SK-N-SH treated with all-trans-retinoic acid at 6 μM for 48 hours (cell line): ENCODE results near the gene FGF14.

ENCODE experiments used
- BACH2 ChIP-seq: fragments of 250-450 bp; sonication (Bioruptor Pico); IDR thresholded peaks from 2 replicates; pipeline ENCODE4 v1.9.0; 2021; ENCODE audit warnings: mild to moderate bottlenecking, borderline replicate concordance
- CSDC2 ChIP-seq: fragments of 250-450 bp; sonication (Bioruptor Pico); IDR thresholded peaks from 2 replicates; pipeline ENCODE4 v1.5.0; 2020; ENCODE audit warnings: mild to moderate bottlenecking, moderate library complexity
- ESRRG ChIP-seq: fragments of 250-450 bp; sonication (Bioruptor Pico); IDR thresholded peaks from 2 replicates; pipeline ENCODE4 v1.6.1; 2021; ENCODE audit warnings: mild to moderate bottlenecking
- PPARA ChIP-seq: fragments of 250-450 bp; sonication (Bioruptor Pico); IDR thresholded peaks from 2 replicates; pipeline ENCODE4 v1.5.0; 2020; ENCODE audit warnings: mild to moderate bottlenecking, borderline replicate concordance
- RARB ChIP-seq: fragments of 250-450 bp; sonication (Bioruptor Pico); IDR thresholded peaks from 2 replicates; pipeline ENCODE4 v1.8.0; 2021; ENCODE audit warnings: mild to moderate bottlenecking, moderate library complexity
- TCF4 ChIP-seq: fragments of 250-450 bp; sonication (Bioruptor Pico); IDR thresholded peaks from 2 replicates; pipeline ENCODE4 v1.8.0; 2021; ENCODE audit warnings: mild to moderate bottlenecking, moderate library complexity, borderline replicate concordance
- TOX ChIP-seq: fragments of 250-450 bp; sonication (Bioruptor Pico); IDR thresholded peaks from 2 replicates; pipeline ENCODE4 v1.8.0; 2021; ENCODE audit warnings: mild to moderate bottlenecking, moderate library complexity, borderline replicate concordance
- ZNF565 ChIP-seq: fragments of 450-650 bp; formaldehyde crosslinking; conservative IDR thresholded peaks from 2 replicates; pipeline ENCODE4 v1.5.0; 2020; ENCODE audit warnings: low read depth, mild to moderate bottlenecking, moderate library complexity
- TF ChIP-seq, protein P1 (sequence below): fragments of 250-450 bp; sonication (Bioruptor Pico); IDR thresholded peaks from 2 replicates; pipeline ENCODE4 v1.8.0; 2020; ENCODE audit warnings: mild to moderate bottlenecking, moderate library complexity, borderline replicate concordance
- TF ChIP-seq, protein P2 (sequence below): fragments of 250-450 bp; sonication (Bioruptor Pico); IDR thresholded peaks from 2 replicates; pipeline ENCODE4 v1.8.0; 2021; ENCODE audit warnings: low read depth, mild to moderate bottlenecking, moderate library complexity, borderline replicate concordance

DNA sequence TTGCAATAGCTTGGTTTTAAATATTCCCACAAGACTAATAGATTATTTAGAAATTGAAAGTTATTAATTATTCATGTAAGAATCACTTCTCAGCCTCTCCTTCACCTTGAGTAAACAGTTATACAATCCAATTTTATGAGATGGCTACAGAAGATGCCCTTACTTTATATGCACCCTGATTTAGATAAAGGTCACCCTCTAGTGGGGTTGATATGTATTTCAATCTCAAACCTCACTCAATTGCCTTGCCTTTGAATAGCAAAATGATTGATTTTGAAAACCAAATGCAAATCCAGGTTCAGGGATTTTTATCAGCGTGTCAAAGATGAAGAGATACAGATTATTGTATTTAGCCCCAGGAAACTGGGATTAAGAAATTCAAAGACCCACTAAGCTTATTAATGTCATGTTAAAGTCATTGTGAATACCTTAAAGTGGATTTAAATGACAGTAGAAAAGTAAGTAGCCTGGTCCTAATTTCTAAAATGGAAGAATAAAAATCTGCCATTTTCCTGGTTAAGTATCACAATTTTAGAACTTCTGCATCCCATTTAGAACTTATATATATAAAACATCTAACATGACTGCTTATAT lies 644.3 kb downstream of the FGF14 start:
- TF ChIP-seq, protein P1, sequence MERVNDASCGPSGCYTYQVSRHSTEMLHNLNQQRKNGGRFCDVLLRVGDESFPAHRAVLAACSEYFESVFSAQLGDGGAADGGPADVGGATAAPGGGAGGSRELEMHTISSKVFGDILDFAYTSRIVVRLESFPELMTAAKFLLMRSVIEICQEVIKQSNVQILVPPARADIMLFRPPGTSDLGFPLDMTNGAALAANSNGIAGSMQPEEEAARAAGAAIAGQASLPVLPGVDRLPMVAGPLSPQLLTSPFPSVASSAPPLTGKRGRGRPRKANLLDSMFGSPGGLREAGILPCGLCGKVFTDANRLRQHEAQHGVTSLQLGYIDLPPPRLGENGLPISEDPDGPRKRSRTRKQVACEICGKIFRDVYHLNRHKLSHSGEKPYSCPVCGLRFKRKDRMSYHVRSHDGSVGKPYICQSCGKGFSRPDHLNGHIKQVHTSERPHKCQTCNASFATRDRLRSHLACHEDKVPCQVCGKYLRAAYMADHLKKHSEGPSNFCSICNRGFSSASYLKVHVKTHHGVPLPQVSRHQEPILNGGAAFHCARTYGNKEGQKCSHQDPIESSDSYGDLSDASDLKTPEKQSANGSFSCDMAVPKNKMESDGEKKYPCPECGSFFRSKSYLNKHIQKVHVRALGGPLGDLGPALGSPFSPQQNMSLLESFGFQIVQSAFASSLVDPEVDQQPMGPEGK = no peak
- no peak for TF ChIP-seq BACH2
- TF ChIP-seq, protein P2, sequence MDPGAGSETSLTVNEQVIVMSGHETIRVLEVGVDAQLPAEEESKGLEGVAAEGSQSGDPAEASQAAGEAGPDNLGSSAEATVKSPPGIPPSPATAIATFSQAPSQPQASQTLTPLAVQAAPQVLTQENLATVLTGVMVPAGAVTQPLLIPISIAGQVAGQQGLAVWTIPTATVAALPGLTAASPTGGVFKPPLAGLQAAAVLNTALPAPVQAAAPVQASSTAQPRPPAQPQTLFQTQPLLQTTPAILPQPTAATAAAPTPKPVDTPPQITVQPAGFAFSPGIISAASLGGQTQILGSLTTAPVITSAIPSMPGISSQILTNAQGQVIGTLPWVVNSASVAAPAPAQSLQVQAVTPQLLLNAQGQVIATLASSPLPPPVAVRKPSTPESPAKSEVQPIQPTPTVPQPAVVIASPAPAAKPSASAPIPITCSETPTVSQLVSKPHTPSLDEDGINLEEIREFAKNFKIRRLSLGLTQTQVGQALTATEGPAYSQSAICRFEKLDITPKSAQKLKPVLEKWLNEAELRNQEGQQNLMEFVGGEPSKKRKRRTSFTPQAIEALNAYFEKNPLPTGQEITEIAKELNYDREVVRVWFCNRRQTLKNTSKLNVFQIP = no peak
- no peak for TF ChIP-seq TCF4 (CRISPR knock-in tag)
- TF ChIP-seq PPARA (CRISPR knock-in tag) = no peak
- TF ChIP-seq ESRRG (CRISPR knock-in tag) = no peak
- no peak for TF ChIP-seq RARB (CRISPR knock-in tag)
- no peak for TF ChIP-seq ZNF565
- TF ChIP-seq TOX (CRISPR knock-in tag) = no peak
- TF ChIP-seq CSDC2 (CRISPR knock-in tag) = no peak
